ENCODE results near the gene PPCDC. TPM values are rescaled to one million over a fixed set of nuclear protein-coding genes. Genes with fewer than 3 reads are reported as not detected.
A peak's percentile ranks its signal among the peaks of the same experiment; 100 is the strongest.

Gene PPCDC
- total and polyA plus RNA-seq, 2 of the 4 experiments (the other 2 are of a cell fraction) = 13.3 to 16.3 TPM

- H3K9me3 ChIP-seq (ENCODE audit: control insufficient read depth, insufficient read depth, low read length) = no peaks in the 10 kb centered on the region
- ChIA-PET CTCF (interaction anchor here (1.1 to 2.0 kb wide), 4 partner anchors 14 to 175 kb away, joined by 4 to 14 read pairs (median 10); partner anchors contain the start of gene C15orf39), POLR2A (ENCODE audit: unreplicated experiment) (interaction anchor here (0.9 kb wide), 1 partner anchor 173 kb away, joined by 3 read pairs; the partner anchor contains the start of gene C15orf39)
- intact Hi-C loops (cut with micrococcal nuclease) = loop anchor here (1.0 to 10.0 kb wide), 4 partner anchors 175 to 426 kb away; partner anchors contain the start of genes MAN2C1 and SIN3A
- TF ChIP-seq MXI1 (IDR thresholded peaks at IDR 0.05; ENCODE audit: borderline replicate concordance, low read depth, low read length) (no peak), CTCF (conservative IDR thresholded peaks at IDR 0.05; ENCODE audit: low read depth, low read length) (no peak), CEBPB (IDR thresholded peaks at IDR 0.05; ENCODE audit: low read depth, low read length) (no peak), RAD21 (IDR thresholded peaks at IDR 0.05; ENCODE audit: low read length) (no peak), RCOR1 (IDR thresholded peaks at IDR 0.05; ENCODE audit: insufficient replicate concordance, low read length) (no peak), POLR2A (IDR thresholded peaks at IDR 0.05; ENCODE audit: low read depth, low read length) (no peak), MAZ (IDR thresholded peaks at IDR 0.05; ENCODE audit: borderline replicate concordance, low read depth, low read length) (no peak), FOS (IDR thresholded peaks at IDR 0.05; ENCODE audit: low read depth, low read length) (no peak), RFX5 (IDR thresholded peaks at IDR 0.05; ENCODE audit: low read depth, low read length) (no peak), BHLHE40 (IDR thresholded peaks at IDR 0.05; ENCODE audit: low read depth, low read length) (no peak), MAFK (IDR thresholded peaks at IDR 0.05; ENCODE audit: low read depth, low read length) (no peak), NFE2L2 (IDR thresholded peaks at IDR 0.05; ENCODE audit: low read depth, low read length) (no peak), SMC3 (IDR thresholded peaks at IDR 0.05; ENCODE audit: low read depth, low read length) (no peak), CHD1 (IDR thresholded peaks at IDR 0.05; ENCODE audit: low read depth, low read length) (no peak)
- TF ChIP-seq, protein P1, sequence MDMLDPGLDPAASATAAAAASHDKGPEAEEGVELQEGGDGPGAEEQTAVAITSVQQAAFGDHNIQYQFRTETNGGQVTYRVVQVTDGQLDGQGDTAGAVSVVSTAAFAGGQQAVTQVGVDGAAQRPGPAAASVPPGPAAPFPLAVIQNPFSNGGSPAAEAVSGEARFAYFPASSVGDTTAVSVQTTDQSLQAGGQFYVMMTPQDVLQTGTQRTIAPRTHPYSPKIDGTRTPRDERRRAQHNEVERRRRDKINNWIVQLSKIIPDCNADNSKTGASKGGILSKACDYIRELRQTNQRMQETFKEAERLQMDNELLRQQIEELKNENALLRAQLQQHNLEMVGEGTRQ (IDR thresholded peaks at IDR 0.05; ENCODE audit: low read depth, low read length) = no peak
- TF ChIP-seq, protein P2, sequence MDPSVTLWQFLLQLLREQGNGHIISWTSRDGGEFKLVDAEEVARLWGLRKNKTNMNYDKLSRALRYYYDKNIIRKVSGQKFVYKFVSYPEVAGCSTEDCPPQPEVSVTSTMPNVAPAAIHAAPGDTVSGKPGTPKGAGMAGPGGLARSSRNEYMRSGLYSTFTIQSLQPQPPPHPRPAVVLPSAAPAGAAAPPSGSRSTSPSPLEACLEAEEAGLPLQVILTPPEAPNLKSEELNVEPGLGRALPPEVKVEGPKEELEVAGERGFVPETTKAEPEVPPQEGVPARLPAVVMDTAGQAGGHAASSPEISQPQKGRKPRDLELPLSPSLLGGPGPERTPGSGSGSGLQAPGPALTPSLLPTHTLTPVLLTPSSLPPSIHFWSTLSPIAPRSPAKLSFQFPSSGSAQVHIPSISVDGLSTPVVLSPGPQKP (IDR thresholded peaks at IDR 0.05; ENCODE audit: borderline replicate concordance, low read depth, low read length) = no peak
- H4K5ac ChIP-seq (ENCODE audit: low read depth, low read length) = no peak overlapping the region
- H2BK5ac ChIP-seq (ENCODE audit: low read depth, low read length, poor library complexity, severe bottlenecking) = no peak overlapping the region
- H4K8ac ChIP-seq (ENCODE audit: low read depth in 2 of 2, low read length in 2 of 2) = no peak overlapping the region
- no peaks in the 10 kb centered on the region for H3K27me3 ChIP-seq (ENCODE audit: control insufficient read depth, insufficient read depth, low read length)
- BruUV-seq (replicated peaks) = no TSS peak
- H2AK9ac ChIP-seq (replicated peaks; ENCODE audit: low read depth, low read length, poor library complexity) = peak overlapping the region; percentile 95
- no peak overlapping the region for H3K23ac ChIP-seq (ENCODE audit: low read depth, low read length)
- no peak overlapping the region for H3K14ac ChIP-seq (replicated peaks; ENCODE audit: low read depth, low read length)
- H3K4ac ChIP-seq (ENCODE audit: low read depth, low read length) = no peak overlapping the region
- H3K79me1 ChIP-seq (ENCODE audit: low read depth in 1 of 2, low read length in 2 of 2) = peaks cover 3 to 23% of the 10 kb centered on the region in 2 experiments
- H3K9me1 ChIP-seq (ENCODE audit: insufficient read depth, low read length) = peaks cover 6% of the 10 kb centered on the region; the same call in 1 of the 2 replicates
- no peaks in the 10 kb centered on the region; the same call in 1 of the 2 replicates for H3K36me3 ChIP-seq (ENCODE audit: control insufficient read depth, insufficient read depth, low read length)
- no peak overlapping the region for H3K9ac ChIP-seq (ENCODE audit: low read depth, low read length)
- peaks cover 13% of the 10 kb centered on the region for H3K4me1 ChIP-seq (ENCODE audit: control insufficient read depth, insufficient read depth, low read length)
- WGBS, 2 experiments (ENCODE audit: extremely low coverage in 2 of 2, insufficient read length in 1 of 2) = no CpG with 5 or more reads among the region's 4 CpGs
- H2AK5ac ChIP-seq (ENCODE audit: low read depth, low read length) = no peak overlapping the region
- H2BK20ac ChIP-seq (ENCODE audit: low read depth, low read length) = no peak overlapping the region
- H3K27ac ChIP-seq (ENCODE audit: insufficient read depth, low read length) = no peak overlapping the region
- in situ Hi-C loops (cut with MboI; ENCODE audit: low sequenced_read_pairs) = loop anchor here (5.0 kb wide), 1 partner anchor 173 kb away; the partner anchor contains the start of gene C15orf39
- no peak overlapping the region for H3K4me3 ChIP-seq (ENCODE audit: insufficient read depth, low read depth, low read length)
- ATAC-seq (ENCODE audit: low read depth) (peak; percentile 8), DNase-seq (no peak)
- no peaks in the 10 kb centered on the region for H4K20me1 ChIP-seq (ENCODE audit: insufficient read depth, low read length)
- H3K56ac ChIP-seq (ENCODE audit: extremely low read depth, insufficient read depth, low read length) = no peak overlapping the region
- H4K91ac ChIP-seq (ENCODE audit: insufficient read depth, low read depth, low read length) = no peak overlapping the region
- no peak overlapping the region for H2BK120ac ChIP-seq (ENCODE audit: low read depth, low read length)
- no peak overlapping the region for H2BK15ac ChIP-seq (ENCODE audit: low read depth, low read length)
- peak overlapping the region; percentile 93 for H2AFZ ChIP-seq (replicated peaks; ENCODE audit: low read length, poor library complexity)
- dilution Hi-C loops (cut with HindIII; ENCODE audit: low sequenced_read_pairs, unreplicated experiment) = no loop called here
- no peak overlapping the region for H3K18ac ChIP-seq (ENCODE audit: low read depth, low read length)
- H3K4me2 ChIP-seq (ENCODE audit: low read depth, low read length) = no peak overlapping the region
Measured at GRCh38 chr15:75028991-75029377, 5.6 kb downstream of the PPCDC start.
